T-helper 2 cell treated with Interferon-gamma antibody and Interleukin-4, amounts not matched to agents 5 μg/mL and 100 μg/mL, for 36 hours (primary cell): Measurements from ENCODE around the gene OFD1.
A peak's percentile ranks its signal among the peaks of the same experiment; 100 is the strongest.

ENCODE experiments used
- DNase-seq: peaks from one replicate; pipeline ENCODE4 v3.0.0; 2021; ENCODE audit warnings: low spot score
- H3K27ac Mint-ChIP-seq: one replicate; pipeline ENCODE4 v1.8.0; 2021; ENCODE audit warnings: mild to moderate bottlenecking, mixed read lengths
- H3K27me3 Mint-ChIP-seq: one replicate; pipeline ENCODE4 v1.8.0; 2021; ENCODE audit warnings: low read depth, mixed read lengths
- H3K36me3 Mint-ChIP-seq: one replicate; pipeline ENCODE4 v1.8.0; 2021; ENCODE audit warnings: low read depth, mixed read lengths
- H3K4me1 Mint-ChIP-seq: one replicate; pipeline ENCODE4 v1.8.0; 2021; ENCODE audit warnings: low read depth, mixed read lengths
- H3K4me3 Mint-ChIP-seq: one replicate; pipeline ENCODE4 v1.8.0; 2022; ENCODE audit warnings: mild to moderate bottlenecking, moderate library complexity, mixed read lengths
- H3K9me3 Mint-ChIP-seq: one replicate; pipeline ENCODE4 v1.8.0; 2021; ENCODE audit warnings: mixed read lengths

The OFD1 gene

GRCh38 chrX:13694983-13695382 is 39.6 kb upstream of the OFD1 start:
- Mint-ChIP-seq H3K9me3 (no peaks in the 10 kb centered on the region), H3K4me3 (no peak overlapping the region), H3K27me3 (no peaks in the 10 kb centered on the region), H3K27ac (no peak overlapping the region), H3K4me1 (peaks cover 34% of the 10 kb centered on the region), H3K36me3 (peaks cover 11% of the 10 kb centered on the region)
- DNase-seq: no peak

DNA sequence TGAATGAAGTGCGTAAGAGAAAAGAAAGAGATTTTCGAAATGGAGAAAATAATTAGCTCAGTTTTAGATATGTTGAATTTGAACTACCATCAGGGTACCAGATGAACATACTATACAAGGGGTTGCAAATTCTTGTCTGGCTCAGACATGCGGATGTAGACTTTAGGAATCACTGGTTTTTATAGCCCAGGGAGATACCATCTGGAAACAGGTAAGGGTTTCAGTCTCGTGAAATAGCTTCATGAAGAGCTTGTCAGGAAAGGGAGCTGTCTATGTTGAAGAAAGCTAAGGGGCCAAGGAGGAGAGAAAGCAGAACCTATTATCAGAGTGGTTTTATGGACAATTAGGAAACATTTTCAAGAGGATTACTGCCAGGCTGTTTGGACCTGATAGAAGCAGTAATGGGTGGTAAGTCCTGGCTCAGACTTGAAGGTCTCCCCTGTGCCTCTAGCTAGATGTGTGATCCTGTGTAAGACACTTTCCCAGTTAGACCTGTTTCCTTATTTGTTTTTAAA is 38.9 kb upstream of the OFD1 start:
- Mint-ChIP-seq H3K4me1 (peaks cover 29% of the 10 kb centered on the region), H3K36me3 (peaks cover 11% of the 10 kb centered on the region), H3K4me3 (no peak overlapping the region), H3K9me3 (no peaks in the 10 kb centered on the region), H3K27me3 (no peaks in the 10 kb centered on the region), H3K27ac (no peak overlapping the region)
- no peak for DNase-seq

DNA sequence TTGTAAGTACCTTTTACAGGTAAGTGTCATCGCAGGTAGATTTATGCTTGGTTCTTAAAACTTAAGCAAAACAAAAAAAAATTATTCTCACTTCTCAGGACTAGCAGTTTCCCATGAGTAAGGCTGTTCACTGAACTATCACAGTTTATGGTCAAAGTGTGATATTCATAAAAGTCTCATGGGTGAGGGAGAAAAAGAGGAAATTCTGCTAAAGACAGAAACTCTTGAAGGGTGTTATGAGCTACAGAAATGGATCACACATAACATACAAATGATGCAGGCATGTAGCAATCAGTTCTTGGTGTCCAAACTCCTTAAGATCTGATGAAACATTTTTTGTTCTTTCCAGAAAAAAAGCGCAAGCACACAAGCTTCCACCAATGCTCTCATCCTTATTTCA is 37.1 kb upstream of the OFD1 start:
- DNase-seq: no peak
- Mint-ChIP-seq H3K27ac (no peak overlapping the region), H3K9me3 (no peaks in the 10 kb centered on the region), H3K4me3 (no peak overlapping the region), H3K27me3 (no peaks in the 10 kb centered on the region), H3K4me1 (peaks cover 36% of the 10 kb centered on the region), H3K36me3 (peaks cover 9% of the 10 kb centered on the region)

DNA sequence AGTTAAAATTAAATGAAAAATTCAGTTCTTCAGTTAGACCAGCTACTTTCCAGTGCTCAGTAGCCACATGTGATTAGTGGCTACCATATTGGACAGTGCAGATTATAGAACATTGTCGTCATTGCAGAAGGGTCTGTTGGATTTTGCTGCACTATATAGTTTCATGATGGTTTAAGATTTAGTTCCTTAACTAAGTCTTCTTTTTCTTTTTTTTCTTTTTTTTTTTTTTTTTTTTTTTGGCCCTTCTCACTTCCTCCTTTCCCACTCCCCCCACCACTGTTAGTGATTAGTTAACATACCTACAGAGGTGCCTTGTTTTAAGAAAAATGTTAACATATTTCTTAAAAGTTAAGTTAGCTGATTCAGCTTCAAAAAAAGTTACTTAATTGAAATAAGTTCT is 36.6 kb upstream of the OFD1 start:
- Mint-ChIP-seq H3K27me3 (no peaks in the 10 kb centered on the region), H3K27ac (no peak overlapping the region), H3K4me3 (no peak overlapping the region), H3K4me1 (peaks cover 31% of the 10 kb centered on the region), H3K36me3 (peaks cover 9% of the 10 kb centered on the region), H3K9me3 (no peaks in the 10 kb centered on the region)
- DNase-seq: no peak

DNA sequence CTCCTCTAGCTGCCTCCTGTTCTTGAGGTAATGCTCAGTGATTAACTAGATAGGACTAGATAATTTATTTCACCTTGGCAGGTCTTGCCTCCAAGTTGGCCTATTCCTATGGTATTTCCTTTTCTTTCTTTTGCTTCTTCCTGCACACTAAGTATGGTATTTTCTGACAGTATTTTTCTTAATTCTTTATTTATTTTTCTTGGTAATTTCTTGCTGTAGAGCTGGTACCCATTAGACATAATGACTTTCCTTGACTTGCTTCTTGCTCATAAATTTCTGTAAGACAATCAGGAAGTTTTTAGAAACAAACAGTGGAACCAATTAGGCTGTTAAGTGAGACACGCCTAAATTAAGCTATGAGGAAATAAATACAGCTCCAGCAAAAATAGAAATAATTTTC is 36.1 kb upstream of the OFD1 start:
- Mint-ChIP-seq H3K27ac (no peak overlapping the region), H3K9me3 (no peaks in the 10 kb centered on the region), H3K4me3 (no peak overlapping the region), H3K36me3 (peaks cover 9% of the 10 kb centered on the region), H3K27me3 (no peaks in the 10 kb centered on the region), H3K4me1 (peaks cover 29% of the 10 kb centered on the region)
- DNase-seq: no peak

DNA sequence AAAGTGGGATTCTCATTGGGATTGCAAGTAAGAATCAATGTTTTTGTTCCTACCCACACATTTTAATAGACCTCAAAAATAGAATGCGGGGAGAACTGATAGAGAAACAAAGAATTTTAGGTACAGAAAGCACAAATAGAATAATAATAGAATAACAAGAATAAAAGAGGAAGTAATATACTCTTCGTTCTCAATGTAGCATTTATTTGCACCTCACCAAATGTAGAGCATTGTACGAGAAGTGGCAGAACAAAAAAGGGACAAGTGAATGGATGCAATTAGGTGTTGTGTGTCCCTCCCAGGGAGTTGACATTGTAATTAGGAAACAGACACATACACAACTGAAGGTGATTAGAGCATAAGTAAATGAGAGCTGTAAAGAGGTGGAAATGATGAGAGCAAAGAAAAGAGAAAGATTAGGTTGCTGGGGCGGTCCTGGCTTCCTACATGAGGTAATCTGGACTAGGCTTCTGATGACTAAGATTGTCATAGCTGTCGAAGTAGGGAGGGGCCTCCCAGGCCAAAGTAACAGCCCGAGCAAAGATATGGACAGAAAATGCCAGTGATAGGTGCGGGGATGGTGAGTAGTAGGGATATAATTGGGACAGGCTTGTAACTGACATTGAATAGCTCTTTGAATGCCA is 35.2 kb upstream of the OFD1 start:
- H3K36me3 Mint-ChIP-seq: peaks cover 11% of the 10 kb centered on the region

GRCh38 chrX:13700380-13700779 is 34.2 kb upstream of the OFD1 start:
- DNase-seq: no peak
- Mint-ChIP-seq H3K27ac (no peak overlapping the region), H3K27me3 (no peaks in the 10 kb centered on the region), H3K36me3 (peaks cover 10% of the 10 kb centered on the region), H3K4me1 (peaks cover 30% of the 10 kb centered on the region), H3K9me3 (no peaks in the 10 kb centered on the region), H3K4me3 (no peak overlapping the region)

More for the DNA sequence above, 35.2 kb upstream of the OFD1 start:
- no peak for DNase-seq
- no peaks in the 10 kb centered on the region for H3K9me3 Mint-ChIP-seq
- H3K27ac Mint-ChIP-seq: peak overlapping the region; percentile 48
- peaks cover 32% of the 10 kb centered on the region for H3K4me1 Mint-ChIP-seq
- no peaks in the 10 kb centered on the region for H3K27me3 Mint-ChIP-seq
- no peak overlapping the region for H3K4me3 Mint-ChIP-seq

DNA sequence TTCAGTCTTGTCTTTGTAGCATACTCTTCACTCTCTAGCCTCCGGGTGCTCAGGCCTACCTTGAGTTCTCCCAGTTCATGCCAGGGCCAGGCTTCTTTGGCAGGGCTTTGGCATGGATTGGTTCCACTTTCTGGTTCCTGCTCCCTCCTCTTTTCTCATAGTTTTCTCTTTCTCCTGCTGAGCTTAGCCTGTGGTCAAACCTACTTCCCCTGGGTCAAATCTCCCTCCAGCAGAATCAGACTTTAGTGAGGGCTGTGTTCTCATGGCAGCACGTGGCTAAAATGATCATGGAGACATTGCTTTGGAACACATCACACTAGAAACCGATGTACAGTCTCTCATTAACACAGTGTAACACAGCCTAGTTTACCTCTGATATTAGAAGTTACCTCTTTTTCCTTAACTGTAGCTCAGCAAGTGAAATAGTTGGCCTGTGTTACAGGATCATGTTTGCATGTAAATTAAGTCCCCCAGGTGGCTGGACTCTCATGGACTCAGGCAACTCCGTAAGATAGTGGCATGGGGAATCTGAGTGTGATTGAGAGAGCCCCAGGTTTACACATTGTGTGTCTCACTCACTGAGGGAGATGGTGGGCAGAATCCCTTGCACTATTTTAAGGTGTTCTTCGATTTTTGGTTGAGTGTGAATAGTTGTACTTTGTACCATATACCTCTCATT is 32.3 kb upstream of the OFD1 start:
- Mint-ChIP-seq H3K9me3 (no peaks in the 10 kb centered on the region), H3K4me3 (no peak overlapping the region), H3K27me3 (no peaks in the 10 kb centered on the region), H3K27ac (no peak overlapping the region), H3K4me1 (peaks cover 28% of the 10 kb centered on the region), H3K36me3 (peaks cover 8% of the 10 kb centered on the region)
- no peak for DNase-seq

GRCh38 chrX:13703135-13703534 is 31.4 kb upstream of the OFD1 start:
- Mint-ChIP-seq H3K27me3 (no peaks in the 10 kb centered on the region), H3K9me3 (no peaks in the 10 kb centered on the region), H3K4me1 (peaks cover 26% of the 10 kb centered on the region), H3K27ac (no peak overlapping the region), H3K4me3 (no peak overlapping the region), H3K36me3 (peaks cover 9% of the 10 kb centered on the region)
- DNase-seq: no peak

GRCh38 chrX:13703589-13703988 is 31.0 kb upstream of the OFD1 start:
- Mint-ChIP-seq H3K4me3 (no peak overlapping the region), H3K27ac (no peak overlapping the region), H3K4me1 (peaks cover 26% of the 10 kb centered on the region), H3K9me3 (no peaks in the 10 kb centered on the region), H3K27me3 (no peaks in the 10 kb centered on the region), H3K36me3 (peaks cover 9% of the 10 kb centered on the region)
- no peak for DNase-seq

GRCh38 chrX:13711141-13711540 is 23.4 kb upstream of the OFD1 start:
- Mint-ChIP-seq H3K9me3 (no peaks in the 10 kb centered on the region), H3K4me3 (no peak overlapping the region), H3K4me1 (no peaks in the 10 kb centered on the region), H3K36me3 (peaks cover 29% of the 10 kb centered on the region), H3K27ac (no peak overlapping the region), H3K27me3 (no peaks in the 10 kb centered on the region)
- DNase-seq: no peak

DNA sequence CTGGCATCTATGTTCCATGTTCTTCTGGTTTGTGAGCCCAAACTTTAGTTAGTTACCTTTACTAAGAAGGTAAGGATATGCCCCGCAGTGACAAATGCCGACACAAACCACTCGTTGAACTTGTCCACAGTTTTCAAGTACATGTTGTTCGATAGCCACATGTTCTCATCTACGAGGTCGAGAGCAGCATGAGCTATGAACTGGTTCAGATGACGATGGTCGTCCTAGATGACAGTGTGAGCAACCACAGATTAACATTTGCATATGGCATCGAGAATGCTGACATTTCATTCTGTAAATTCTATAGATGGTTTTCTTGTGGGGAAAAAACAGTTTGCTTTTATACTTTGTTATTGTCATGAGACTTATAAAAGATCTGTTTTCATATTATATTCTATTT is 18.1 kb upstream of the OFD1 start:
- peaks cover 46% of the 10 kb centered on the region for H3K36me3 Mint-ChIP-seq
- no peaks in the 10 kb centered on the region for H3K9me3 Mint-ChIP-seq
- no peak overlapping the region for H3K27ac Mint-ChIP-seq
- no peak for DNase-seq
- H3K27me3 Mint-ChIP-seq: no peaks in the 10 kb centered on the region
- peaks cover 7% of the 10 kb centered on the region for H3K4me1 Mint-ChIP-seq
- no peak overlapping the region for H3K4me3 Mint-ChIP-seq

DNA sequence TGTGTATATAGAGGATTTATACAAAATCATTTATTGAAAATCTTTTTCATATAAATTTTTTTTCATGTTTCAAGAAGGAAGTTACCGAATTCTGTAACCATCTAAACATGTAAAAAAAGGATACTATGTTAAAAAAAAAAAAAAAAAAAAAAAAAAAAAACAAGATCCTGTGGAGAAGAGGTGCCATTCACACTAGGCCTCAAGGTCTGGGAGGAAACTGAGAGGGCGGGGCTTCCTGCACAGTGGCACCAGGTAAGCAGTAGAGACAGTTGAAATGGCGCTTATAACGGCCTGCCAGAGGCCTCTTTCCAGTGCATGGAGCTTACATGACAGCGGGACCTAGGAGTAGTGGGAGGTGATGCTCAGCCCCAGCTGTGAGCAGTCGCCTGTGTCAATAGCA is 17.6 kb upstream of the OFD1 start:
- no peaks in the 10 kb centered on the region for H3K27me3 Mint-ChIP-seq
- H3K36me3 Mint-ChIP-seq: peaks cover 42% of the 10 kb centered on the region
- no peak for DNase-seq
- no peak overlapping the region for H3K27ac Mint-ChIP-seq
- peaks cover 8% of the 10 kb centered on the region for H3K4me1 Mint-ChIP-seq
- no peak overlapping the region for H3K4me3 Mint-ChIP-seq
- no peaks in the 10 kb centered on the region for H3K9me3 Mint-ChIP-seq

DNA sequence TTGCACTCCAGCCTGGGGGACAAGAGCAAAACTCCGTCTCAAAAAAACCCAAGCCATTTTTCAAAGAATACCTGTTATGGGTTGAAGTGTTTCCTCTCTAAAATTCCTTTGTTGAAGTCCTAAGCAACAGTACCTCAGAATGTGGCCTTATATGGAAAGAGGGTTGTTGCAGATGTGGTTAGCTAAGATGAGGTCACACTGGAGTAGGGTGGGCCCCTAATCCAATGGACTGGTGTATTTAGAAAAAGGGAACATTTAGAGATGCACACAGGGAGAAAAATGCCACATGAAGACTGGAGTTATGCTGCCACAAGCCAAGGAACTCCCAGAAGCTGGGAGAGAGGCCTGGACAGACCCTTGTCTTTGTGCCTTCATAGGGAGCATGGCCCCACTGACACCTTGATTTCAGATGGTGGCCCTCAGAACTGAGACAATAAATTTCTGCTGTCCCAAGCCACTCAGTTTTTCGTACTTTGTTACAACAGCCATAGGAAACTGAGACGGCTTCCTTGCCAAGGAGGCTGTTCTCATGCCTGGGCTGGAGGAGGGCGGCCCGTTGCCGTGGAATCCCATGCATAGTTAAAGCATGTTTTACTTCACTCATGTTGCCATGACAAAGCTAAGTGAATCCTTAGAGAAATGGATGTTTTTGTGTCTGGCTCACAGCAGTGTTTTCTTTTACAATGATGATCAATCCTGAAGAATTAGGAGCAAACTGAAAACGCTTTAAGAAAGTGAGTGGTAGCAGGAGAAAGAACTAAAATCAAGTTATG is 16.7 kb upstream of the OFD1 start:
- H3K36me3 Mint-ChIP-seq: peaks cover 39% of the 10 kb centered on the region
- no peaks in the 10 kb centered on the region for H3K9me3 Mint-ChIP-seq
- H3K27ac Mint-ChIP-seq: peak overlapping the region; percentile 49
- DNase-seq: no peak
- no peak overlapping the region for H3K4me3 Mint-ChIP-seq
- peaks cover 11% of the 10 kb centered on the region for H3K4me1 Mint-ChIP-seq
- H3K27me3 Mint-ChIP-seq: no peaks in the 10 kb centered on the region
